ENCODE results near the gene CDK16.

CDK16 gene

GRCh38 chrX:47230136-47230868 lies 11.8 kb downstream of the CDK16 start:
- H3K4me1 ChIP-seq (ENCODE audit: control insufficient read depth, insufficient read depth, low read length, poor library complexity, severe bottlenecking) = peaks cover 2% of the 10 kb centered on the region
- 97% methylated on average over 5 of the region's 5 CpGs; no CpG with 5 or more reads in 1 of the 2 experiments for WGBS, 2 experiments (ENCODE audit: insufficient coverage in 2 of 2)
- no peaks in the 10 kb centered on the region for H3K9me3 ChIP-seq (ENCODE audit: control insufficient read depth, low read length)
- H3K36me3 ChIP-seq (ENCODE audit: control insufficient read depth, insufficient read depth, low read length) = peaks cover 33% of the 10 kb centered on the region
- H3K27ac ChIP-seq (ENCODE audit: low read depth, low read length, severe bottlenecking) = no peak overlapping the region
- no peak overlapping the region for H3K4me3 ChIP-seq (ENCODE audit: extremely low read depth, insufficient read depth, low read length, poor library complexity, severe bottlenecking)

DNA sequence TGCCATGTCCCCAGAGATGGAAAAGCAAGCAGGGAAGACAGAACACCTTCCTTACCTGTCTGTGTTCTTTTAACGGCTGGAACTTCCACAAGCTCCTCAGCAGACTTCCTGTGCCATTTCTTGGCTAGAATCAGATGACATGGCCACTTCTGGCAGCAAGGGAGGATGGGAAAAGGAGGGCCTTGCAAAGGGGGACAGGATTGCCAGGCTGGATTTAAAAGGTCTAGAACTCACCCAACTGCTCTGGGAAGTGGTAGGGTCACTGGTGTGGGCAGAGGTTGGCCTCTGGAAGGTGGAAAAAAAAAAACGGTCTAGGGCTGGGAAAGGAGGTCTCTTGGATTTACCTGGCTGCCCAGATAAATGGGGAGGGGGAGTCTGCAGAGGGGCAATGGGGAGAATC lies 12.7 kb downstream of the CDK16 start:
- H3K27ac ChIP-seq (ENCODE audit: low read depth, low read length, severe bottlenecking) = no peak overlapping the region
- no peaks in the 10 kb centered on the region for H3K9me3 ChIP-seq (ENCODE audit: control insufficient read depth, low read length)
- H3K4me1 ChIP-seq (ENCODE audit: control insufficient read depth, insufficient read depth, low read length, poor library complexity, severe bottlenecking) = peaks cover 2% of the 10 kb centered on the region
- 100% methylated on average over 1 of the region's 2 CpGs; no CpG with 5 or more reads in 1 of the 2 experiments for WGBS, 2 experiments (ENCODE audit: insufficient coverage in 2 of 2)
- peaks cover 26% of the 10 kb centered on the region for H3K36me3 ChIP-seq (ENCODE audit: control insufficient read depth, insufficient read depth, low read length)
- no peak overlapping the region for H3K4me3 ChIP-seq (ENCODE audit: extremely low read depth, insufficient read depth, low read length, poor library complexity, severe bottlenecking)

- H3K9me3 ChIP-seq (ENCODE audit: control insufficient read depth, low read length) = no peaks in the 10 kb centered on the region
- WGBS, 2 experiments (ENCODE audit: insufficient coverage in 2 of 2) = 86 to 100% methylated on average over 2 of the region's 8 CpGs
- peak overlapping the region; percentile 90 for H3K27ac ChIP-seq (ENCODE audit: low read depth, low read length, severe bottlenecking)
- peaks cover 15% of the 10 kb centered on the region for H3K36me3 ChIP-seq (ENCODE audit: control insufficient read depth, insufficient read depth, low read length)
- H3K4me1 ChIP-seq (ENCODE audit: control insufficient read depth, insufficient read depth, low read length, poor library complexity, severe bottlenecking) = peaks cover 2% of the 10 kb centered on the region
- H3K4me3 ChIP-seq (ENCODE audit: extremely low read depth, insufficient read depth, low read length, poor library complexity, severe bottlenecking) = peak overlapping the region; percentile 56
These were observed 13.8 kb downstream of the CDK16 start for GRCh38 chrX:47232197-47232802.

GRCh38 chrX:47232803-47233332 lies 14.4 kb downstream of the CDK16 start, which contains the start of gene USP11:
TSS of gene USP11 (plus strand) at chrX:47233009. CDS start at chrX:47233044, 35 bp downstream.
- no peaks in the 10 kb centered on the region for H3K9me3 ChIP-seq (ENCODE audit: control insufficient read depth, low read length)
- peak within 1 kb of the TSS; percentile 90 for H3K27ac ChIP-seq (ENCODE audit: low read depth, low read length, severe bottlenecking)
- H3K36me3 ChIP-seq (ENCODE audit: control insufficient read depth, insufficient read depth, low read length) = peaks cover 11% of the 10 kb centered on the region
- H3K4me1 ChIP-seq (ENCODE audit: control insufficient read depth, insufficient read depth, low read length, poor library complexity, severe bottlenecking) = peaks cover 2% of the 10 kb centered on the region
- 0 to 4% methylated on average over 16 to 17 of the region's 46 CpGs for WGBS, 2 experiments (ENCODE audit: insufficient coverage in 2 of 2)
- H3K4me3 ChIP-seq (ENCODE audit: extremely low read depth, insufficient read depth, low read length, poor library complexity, severe bottlenecking) = peak within 1 kb of the TSS; percentile 56

- WGBS, 2 experiments (ENCODE audit: insufficient coverage in 2 of 2) = 0% methylated on average over 1 to 5 of the region's 51 CpGs
- peak overlapping the region; percentile 56 for H3K4me3 ChIP-seq (ENCODE audit: extremely low read depth, insufficient read depth, low read length, poor library complexity, severe bottlenecking)
- peak overlapping the region; percentile 90 for H3K27ac ChIP-seq (ENCODE audit: low read depth, low read length, severe bottlenecking)
- H3K4me1 ChIP-seq (ENCODE audit: control insufficient read depth, insufficient read depth, low read length, poor library complexity, severe bottlenecking) = peaks cover 2% of the 10 kb centered on the region
- peaks cover 7% of the 10 kb centered on the region for H3K36me3 ChIP-seq (ENCODE audit: control insufficient read depth, insufficient read depth, low read length)
- no peaks in the 10 kb centered on the region for H3K9me3 ChIP-seq (ENCODE audit: control insufficient read depth, low read length)
These were observed 15.0 kb downstream of the CDK16 start for GRCh38 chrX:47233333-47234113.

DNA sequence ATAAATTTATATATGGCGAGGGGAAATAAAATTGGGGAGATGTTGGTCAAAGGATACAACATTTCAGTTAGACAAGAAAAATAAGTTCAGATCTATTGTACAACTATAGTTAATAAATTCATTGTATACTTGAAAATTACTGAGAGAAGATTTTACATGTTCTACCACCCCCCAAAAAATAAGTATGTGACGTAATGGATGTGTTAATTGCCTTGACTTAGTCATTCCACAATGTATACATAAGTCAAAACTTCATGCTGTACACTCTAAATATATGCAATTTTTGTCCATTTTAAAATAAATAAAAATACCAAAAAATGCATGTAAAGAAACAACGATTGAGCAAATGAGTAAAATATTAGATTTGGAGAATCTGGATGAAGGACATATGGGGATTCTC lies 16.1 kb downstream of the CDK16 start:
- H3K4me3 ChIP-seq (ENCODE audit: extremely low read depth, insufficient read depth, low read length, poor library complexity, severe bottlenecking) = peak overlapping the region; percentile 56
- no peak overlapping the region for H3K27ac ChIP-seq (ENCODE audit: low read depth, low read length, severe bottlenecking)
- H3K9me3 ChIP-seq (ENCODE audit: control insufficient read depth, low read length) = no peaks in the 10 kb centered on the region
- WGBS, 2 experiments (ENCODE audit: insufficient coverage in 2 of 2) = no CpG with 5 or more reads among the region's 3 CpGs
- H3K36me3 ChIP-seq (ENCODE audit: control insufficient read depth, insufficient read depth, low read length) = peaks cover 5% of the 10 kb centered on the region
- peaks cover 2% of the 10 kb centered on the region for H3K4me1 ChIP-seq (ENCODE audit: control insufficient read depth, insufficient read depth, low read length, poor library complexity, severe bottlenecking)

DNA sequence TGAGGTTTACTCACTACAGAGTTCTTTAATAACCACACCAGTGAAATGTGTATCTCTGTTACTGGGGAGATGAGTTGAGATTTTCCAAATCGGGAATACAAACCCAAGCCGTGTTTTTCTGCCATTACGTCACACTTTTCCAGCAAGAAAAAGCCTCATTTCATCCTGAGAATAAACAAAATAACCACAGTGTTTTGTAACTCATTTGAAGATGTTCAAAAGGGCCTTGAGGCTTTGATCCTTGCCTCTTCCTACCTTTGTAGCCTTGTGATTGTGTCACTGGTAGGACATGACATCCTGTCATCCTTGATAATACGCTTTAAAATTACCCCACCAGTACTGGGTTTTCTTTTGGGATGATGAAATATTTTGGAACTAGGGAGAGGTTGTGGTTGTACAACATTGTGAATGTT lies 17.2 kb downstream of the CDK16 start:
- no CpG with 5 or more reads among the region's 4 CpGs for WGBS, 2 experiments (ENCODE audit: insufficient coverage in 2 of 2)
- no peak overlapping the region for H3K4me3 ChIP-seq (ENCODE audit: extremely low read depth, insufficient read depth, low read length, poor library complexity, severe bottlenecking)
- no peak overlapping the region for H3K27ac ChIP-seq (ENCODE audit: low read depth, low read length, severe bottlenecking)
- H3K4me1 ChIP-seq (ENCODE audit: control insufficient read depth, insufficient read depth, low read length, poor library complexity, severe bottlenecking) = peaks cover 2% of the 10 kb centered on the region
- H3K36me3 ChIP-seq (ENCODE audit: control insufficient read depth, insufficient read depth, low read length) = peaks cover 16% of the 10 kb centered on the region
- no peaks in the 10 kb centered on the region for H3K9me3 ChIP-seq (ENCODE audit: control insufficient read depth, low read length)

DNA sequence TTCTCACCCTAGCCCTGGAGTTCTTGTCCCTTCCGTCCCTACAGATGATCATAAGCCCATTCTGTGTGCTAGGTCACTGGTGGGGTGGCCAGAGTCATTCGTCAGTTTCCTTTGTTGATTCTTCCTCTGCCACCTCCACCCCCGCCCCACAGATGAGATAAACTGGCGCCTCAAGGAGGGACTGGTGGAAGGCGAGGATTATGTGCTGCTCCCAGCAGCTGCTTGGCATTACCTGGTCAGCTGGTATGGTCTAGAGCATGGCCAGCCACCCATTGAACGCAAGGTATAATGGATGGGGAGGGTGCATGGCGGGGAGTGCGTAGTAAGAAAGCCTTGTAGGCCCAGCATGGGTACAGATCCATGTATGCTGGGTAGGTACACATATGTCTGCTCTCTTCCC lies 20.7 kb downstream of the CDK16 start:
- Histone ChIP-seq H3K36me3 (ENCODE audit: control insufficient read depth, insufficient read depth, low read length) (peaks cover 41% of the 10 kb centered on the region), H3K4me1 (ENCODE audit: control insufficient read depth, insufficient read depth, low read length, poor library complexity, severe bottlenecking) (peaks cover 2% of the 10 kb centered on the region), H3K27ac (ENCODE audit: low read depth, low read length, severe bottlenecking) (no peak overlapping the region), H3K4me3 (ENCODE audit: extremely low read depth, insufficient read depth, low read length, poor library complexity, severe bottlenecking) (no peak overlapping the region), H3K9me3 (ENCODE audit: control insufficient read depth, low read length) (no peaks in the 10 kb centered on the region)
- WGBS, 2 experiments (ENCODE audit: insufficient coverage in 2 of 2) = 95 to 100% methylated on average over 1 to 4 of the region's 8 CpGs

- Histone ChIP-seq H3K36me3 (ENCODE audit: control insufficient read depth, insufficient read depth, low read length) (peaks cover 47% of the 10 kb centered on the region), H3K27ac (ENCODE audit: low read depth, low read length, severe bottlenecking) (no peak overlapping the region), H3K9me3 (ENCODE audit: control insufficient read depth, low read length) (no peaks in the 10 kb centered on the region), H3K4me1 (ENCODE audit: control insufficient read depth, insufficient read depth, low read length, poor library complexity, severe bottlenecking) (peaks cover under 1% of the 10 kb centered on the region), H3K4me3 (ENCODE audit: extremely low read depth, insufficient read depth, low read length, poor library complexity, severe bottlenecking) (no peak overlapping the region)
- WGBS, 2 experiments (ENCODE audit: insufficient coverage in 2 of 2) = 92 to 100% methylated on average over 4 to 8 of the region's 12 CpGs
These were observed 21.5 kb downstream of the CDK16 start for GRCh38 chrX:47239898-47240545.

DNA sequence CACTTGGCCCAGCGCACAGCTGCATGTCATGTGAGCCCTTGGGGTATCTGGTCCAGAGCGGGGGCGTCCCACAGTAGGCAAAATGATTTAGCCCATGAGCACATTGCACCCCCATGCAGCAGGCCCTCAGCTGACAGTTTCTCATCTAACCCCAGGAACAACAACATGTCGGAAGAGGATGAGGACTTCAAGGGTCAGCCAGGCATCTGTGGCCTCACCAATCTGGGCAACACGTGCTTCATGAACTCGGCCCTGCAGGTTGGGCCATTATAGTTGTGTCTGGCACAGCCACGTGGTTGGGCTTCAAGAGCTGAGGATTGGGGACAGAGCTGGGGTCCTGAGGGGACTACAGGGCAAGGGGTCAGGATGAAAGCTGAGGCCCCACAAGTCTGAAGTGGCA lies 22.1 kb downstream of the CDK16 start:
- H3K4me1 ChIP-seq (ENCODE audit: control insufficient read depth, insufficient read depth, low read length, poor library complexity, severe bottlenecking) = no peaks in the 10 kb centered on the region
- H3K9me3 ChIP-seq (ENCODE audit: control insufficient read depth, low read length) = no peaks in the 10 kb centered on the region
- no peak overlapping the region for H3K27ac ChIP-seq (ENCODE audit: low read depth, low read length, severe bottlenecking)
- 90 to 100% methylated on average over 4 to 5 of the region's 7 CpGs for WGBS, 2 experiments (ENCODE audit: insufficient coverage in 2 of 2)
- peaks cover 50% of the 10 kb centered on the region for H3K36me3 ChIP-seq (ENCODE audit: control insufficient read depth, insufficient read depth, low read length)
- no peak overlapping the region for H3K4me3 ChIP-seq (ENCODE audit: extremely low read depth, insufficient read depth, low read length, poor library complexity, severe bottlenecking)

All from mesodermal cell (in vitro differentiated cells).